CD14-positive monocyte (primary cell): ENCODE results near the gene NDUFB7. TPM values are rescaled to one million over a fixed set of nuclear protein-coding genes. Genes with fewer than 3 reads are reported as not detected.
"Not testable (repeated sequence)": the region's sequence is repeated elsewhere in the genome, so short reads cannot be mapped to it uniquely, and the experiment has no call there.

ENCODE experiments used
- DNase-seq, 3 donors: peaks; one replicate each; pipeline ENCODE4 v3.0.0-alpha.2; 2011 to 2022
- H2AFZ ChIP-seq: 2 replicates; pipeline ENCODE4 v1.6.0; 2012; ENCODE audit warnings: mild to moderate bottlenecking, low read depth, low read length, inconsistent platforms; ENCODE audit not compliant: insufficient read depth, poor library complexity, severe bottlenecking
- H3K27ac ChIP-seq, 2 donors: 1 replicate in 1 of 2; 2 replicates in 1 of 2; pipeline ENCODE4 v1.5.1; 2012 to 2013; ENCODE audit warnings: low read length in 2 of 2, control low read depth in 1 of 2, inconsistent platforms in 1 of 2, low read depth in 1 of 2, mild to moderate bottlenecking in 1 of 2
- H3K27me3 ChIP-seq, 2 donors: one replicate each; pipeline versions ENCODE4 v1.6.0 to v1.6.1; 2011 to 2013; ENCODE audit warnings: low read length in 2 of 2; ENCODE audit not compliant: control insufficient read depth in 2 of 2, insufficient read depth in 2 of 2
- H3K36me3 ChIP-seq, 2 donors: replicated peaks in 1 of 2; 1 replicate in 1 of 2; 2 replicates in 1 of 2; pipeline versions ENCODE4 v1.5.1 to v1.6.1; 2012 to 2013; ENCODE audit warnings: low read length in 2 of 2, control low read depth in 1 of 2, inconsistent platforms in 1 of 2, mild to moderate bottlenecking in 1 of 2; ENCODE audit not compliant: insufficient read depth in 2 of 2, control insufficient read depth in 1 of 2
- H3K4me1 ChIP-seq, 2 donors: 1 replicate in 1 of 2; 2 replicates in 1 of 2; pipeline versions ENCODE4 v1.5.1 to v1.6.1; 2012 to 2013; ENCODE audit warnings: low read length in 2 of 2, control low read depth in 1 of 2, inconsistent platforms in 1 of 2, mild to moderate bottlenecking in 1 of 2, moderate library complexity in 1 of 2; ENCODE audit not compliant: insufficient read depth in 2 of 2, control insufficient read depth in 1 of 2
- H3K4me2 ChIP-seq: replicated peaks from 2 replicates; pipeline ENCODE3; 2012; ENCODE audit warnings: low read length, moderate library complexity, mild to moderate bottlenecking; ENCODE audit not compliant: poor library complexity, severe bottlenecking; ENCODE audit errors: extremely low read depth
- H3K4me3 ChIP-seq, 3 experiments: fragments of 200-600 bp in 1 of 3; sonication (generic) in 1 of 3; replicated peaks in 1 of 3; 1 replicate in 2 of 3; 2 replicates in 1 of 3; pipeline ENCODE4 v1.5.1; 2011 to 2013; ENCODE audit warnings: low read length in 3 of 3, mild to moderate bottlenecking in 3 of 3, control low read depth in 2 of 3, low read depth in 2 of 3, inconsistent platforms in 1 of 3, moderate library complexity in 1 of 3
- H3K79me2 ChIP-seq: 2 replicates; pipeline ENCODE4 v1.6.0; 2012; ENCODE audit warnings: mild to moderate bottlenecking, control low read depth, inconsistent platforms, low read length, moderate library complexity; ENCODE audit not compliant: insufficient read depth
- H3K9ac ChIP-seq: 2 replicates; pipeline ENCODE4 v1.6.0; 2017; ENCODE audit warnings: low read length, mild to moderate bottlenecking; ENCODE audit not compliant: insufficient read depth, poor library complexity, severe bottlenecking
- H3K9me3 ChIP-seq, 2 donors: replicated peaks in 1 of 2; 1 replicate in 1 of 2; 2 replicates in 1 of 2; pipeline versions ENCODE4 v1.5.1 to v1.6.1; 2012 to 2013; ENCODE audit warnings: low read length in 2 of 2, control low read depth in 1 of 2; ENCODE audit not compliant: control insufficient read depth in 1 of 2, insufficient read depth in 1 of 2
- H4K20me1 ChIP-seq: 2 replicates; pipeline ENCODE4 v1.6.0; 2012; ENCODE audit warnings: mild to moderate bottlenecking, low read length, control low read depth, moderate library complexity; ENCODE audit not compliant: insufficient read depth
- H3K27ac Mint-ChIP-seq, 7 donors: one replicate each; pipeline ENCODE4 v1.8.0; 2020; ENCODE audit warnings: mild to moderate bottlenecking in 7 of 7, mixed read lengths in 7 of 7, moderate library complexity in 6 of 7, inconsistent platforms in 2 of 7
- H3K27me3 Mint-ChIP-seq, 3 donors: one replicate each; pipeline ENCODE4 v1.8.0; 2021 to 2022; ENCODE audit warnings: low read depth in 3 of 3, mild to moderate bottlenecking in 3 of 3, mixed read lengths in 3 of 3, moderate library complexity in 3 of 3, inconsistent platforms in 1 of 3
- H3K36me3 Mint-ChIP-seq, 2 donors: one replicate each; pipeline ENCODE4 v1.8.0; 2020; ENCODE audit warnings: mixed read lengths in 2 of 2, inconsistent platforms in 1 of 2, mild to moderate bottlenecking in 1 of 2
- H3K4me1 Mint-ChIP-seq: one replicate; pipeline ENCODE4 v1.8.0; 2020; ENCODE audit warnings: mild to moderate bottlenecking, mixed read lengths
- H3K4me3 Mint-ChIP-seq, 2 donors: one replicate each; pipeline ENCODE4 v1.8.0; 2020; ENCODE audit warnings: mild to moderate bottlenecking in 2 of 2, mixed read lengths in 2 of 2, moderate library complexity in 1 of 2
- H3K9me3 Mint-ChIP-seq, 7 donors: one replicate each; pipeline ENCODE4 v1.8.0; 2020 to 2022; ENCODE audit warnings: mixed read lengths in 7 of 7, mild to moderate bottlenecking in 6 of 7, moderate library complexity in 6 of 7, inconsistent platforms in 2 of 7
- CTCF ChIP-seq: fragments of 200-600 bp; IDR thresholded peaks from one replicate; pipeline ENCODE4 v1.8.0; 2022; ENCODE audit warnings: antibody characterized with exemption, mild to moderate bottlenecking
- WGBS: methylation state at CpG from one replicate; pipeline ENCODE4 v1.1.5; 2013; ENCODE audit warnings: missing lambda C conversion rate; ENCODE audit not compliant: insufficient coverage; 5-methylcytosine and 5-hydroxymethylcytosine counted together
- intact Hi-C, 2 donors: fragments of 100-400 bp; cut with micrococcal nuclease; formaldehyde crosslinking; loops; one replicate each; pipeline versions ENCODE4 v1.15.0 to v1.15.1; 2023
- polyA plus RNA-seq, 3 donors: library from polyadenylated mRNA; depleted of rRNA in 1 of 3; unstranded in 2 of 3; stranded (reverse) in 1 of 3; fragments of 300-500 nt in 2 of 3; fragments of >200 nt in 1 of 3; fragmentation: Illumina TruSeq in 2 of 3; gene quantifications; 1 replicate in 2 of 3; 2 replicates in 1 of 3; pipeline ENCODE4 v1.2.3, GENCODE V29; 2012 to 2021

Gene NDUFB7
- polyA plus RNA-seq, 3 donors, result 137 to 313 (median 204) TPM

- intact Hi-C loops, result loop anchor here in 1 of 2 donors (10.0 kb wide), 1 partner anchor 343 kb away; no protein-coding TSS in a partner anchor
- H3K27me3 ChIP-seq, H3K4me3 ChIP-seq, H3K4me2 ChIP-seq, H3K4me3 Mint-ChIP-seq, H3K9me3 ChIP-seq, H3K9me3 Mint-ChIP-seq, H3K27me3 Mint-ChIP-seq, H3K9ac ChIP-seq, H2AFZ ChIP-seq: not testable (repeated sequence)
- 16% methylated on average over 7 of the region's 12 CpGs for WGBS
- Histone ChIP-seq H3K36me3 (peaks cover 4 to 14% of the 10 kb centered on the region in 2 donors), H3K27ac (peak overlapping the region in 1 of 2 donors; percentile 23), H4K20me1 (peaks cover 14% of the 10 kb centered on the region), H3K4me1 (peaks cover 15 to 17% of the 10 kb centered on the region in 2 donors), H3K79me2 (peaks cover 16% of the 10 kb centered on the region)
- peak; percentile 41 for TF ChIP-seq CTCF
- Mint-ChIP-seq H3K4me1 (peaks cover 23% of the 10 kb centered on the region), H3K36me3 (peaks cover 19 to 38% of the 10 kb centered on the region in 2 donors), H3K27ac (peak overlapping the region in 6 of 7 donors; percentile 19 to 82 (median 71))
- peak; percentile 58 to 76 (median 60) for DNase-seq
These were observed 20.5 kb downstream of the NDUFB7 start for GRCh38 chr19:14551134-14552005.

GRCh38 chr19:14550201-14550754, 21.6 kb downstream of the NDUFB7 start:
- Mint-ChIP-seq H3K27me3 (peaks cover 0 to 5% (median 0%) of the 10 kb centered on the region in 3 donors), H3K4me3 (no peak overlapping the region), H3K36me3 (peaks cover 15 to 48% of the 10 kb centered on the region in 2 donors), H3K4me1 (peaks cover 20% of the 10 kb centered on the region), H3K9me3 (no peaks in the 10 kb centered on the region), H3K27ac (peak overlapping the region in 2 of 7 donors; percentile 3 to 18)
- H3K79me2 ChIP-seq, result peaks cover 21% of the 10 kb centered on the region
- WGBS, result 58% methylated on average over 14 of the region's 15 CpGs
- H4K20me1 ChIP-seq, result peaks cover 6% of the 10 kb centered on the region
- intact Hi-C loops, result loop anchor here in 1 of 2 donors (10.0 kb wide), 1 partner anchor 345 kb away; no protein-coding TSS in a partner anchor
- no peak for TF ChIP-seq CTCF
- H3K9ac ChIP-seq, result no peak overlapping the region
- H3K4me1 ChIP-seq, result peaks cover 14 to 16% of the 10 kb centered on the region in 2 donors
- H3K27ac ChIP-seq, result peak overlapping the region in 1 of 2 donors; percentile 20
- no peaks in the 10 kb centered on the region for H3K27me3 ChIP-seq
- peaks cover 4 to 14% of the 10 kb centered on the region in 2 donors for H3K36me3 ChIP-seq
- no peak overlapping the region for H2AFZ ChIP-seq
- H3K4me3 ChIP-seq, result no peak overlapping the region
- no peaks in the 10 kb centered on the region for H3K9me3 ChIP-seq
- no peak for DNase-seq
- no peak overlapping the region for H3K4me2 ChIP-seq
